Glomerular endothelial cell (primary cell): Measurements from ENCODE around the gene MROH8. TPM values are rescaled to one million over a fixed set of nuclear protein-coding genes. Genes with fewer than 3 reads are reported as not detected.

ENCODE experiments used
- DNase-seq: peaks from one replicate; pipeline ENCODE4 v3.0.0-alpha.2; 2011; ENCODE audit warnings: low read depth, low spot score; ENCODE audit errors: extremely low read depth
- total RNA-seq: library from RNA; depleted of rRNA; stranded (reverse); fragments of >200 nt; gene quantifications from 2 replicates; pipeline ENCODE4 v1.2.3, GENCODE V29; 2015

Gene MROH8
- total RNA-seq = 3.2 and 3.5 TPM in 2 replicates

DNA sequence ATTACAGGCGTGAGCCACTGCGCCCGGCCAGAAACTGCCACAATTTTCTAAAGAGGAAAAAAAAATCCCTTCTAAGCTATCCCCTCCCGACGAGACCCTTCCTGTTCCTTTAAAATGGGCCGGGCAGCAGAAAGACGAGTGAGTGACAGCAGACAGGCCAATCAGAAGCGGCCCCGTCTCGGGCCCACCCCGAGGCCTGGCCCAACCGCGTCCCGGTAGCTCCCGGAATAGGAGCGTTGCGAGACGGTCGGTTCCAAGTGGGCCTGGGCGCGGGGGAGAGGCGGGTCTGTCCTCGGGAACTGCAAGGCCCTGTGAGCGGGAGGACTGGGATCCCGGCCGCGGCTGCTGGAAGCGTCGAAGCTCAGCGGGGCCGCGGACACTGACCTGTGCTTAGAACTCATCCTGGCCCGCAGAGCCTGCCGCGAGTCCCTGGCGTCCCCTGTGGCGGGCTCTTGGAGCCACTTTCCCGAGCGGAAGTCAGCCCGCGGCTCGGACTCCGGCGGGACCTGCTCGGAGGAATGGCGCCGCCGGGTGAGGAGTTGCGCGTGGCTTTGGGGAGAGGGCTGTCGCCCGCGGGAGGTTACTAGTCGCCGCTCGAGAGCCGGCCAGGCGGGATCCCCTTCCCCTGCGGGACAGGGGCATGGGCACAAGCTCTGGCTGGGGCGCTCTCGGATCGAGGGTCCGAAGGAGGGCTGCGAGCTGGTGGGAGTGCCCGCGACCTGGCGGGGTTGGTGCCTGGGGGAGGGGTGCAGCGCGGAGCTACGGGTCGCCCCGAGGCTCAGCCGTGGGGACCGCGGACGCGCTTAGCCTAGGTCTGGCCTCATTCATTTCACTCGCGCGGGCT lies at the start of gene MROH8, which contains the start of gene RPN2:
MROH8 (minus strand) TSS at position 710 of the 844 bp plus-strand sequence.
RPN2 (plus strand) TSS at position 492 of the 844 bp plus-strand sequence; CDS start at position 519, 27 bp downstream.
- peak; percentile 73 for DNase-seq

GRCh38 chr20:37228656-37229055 lies 49.3 kb upstream of the MROH8 start:
- no peak for DNase-seq

DNA sequence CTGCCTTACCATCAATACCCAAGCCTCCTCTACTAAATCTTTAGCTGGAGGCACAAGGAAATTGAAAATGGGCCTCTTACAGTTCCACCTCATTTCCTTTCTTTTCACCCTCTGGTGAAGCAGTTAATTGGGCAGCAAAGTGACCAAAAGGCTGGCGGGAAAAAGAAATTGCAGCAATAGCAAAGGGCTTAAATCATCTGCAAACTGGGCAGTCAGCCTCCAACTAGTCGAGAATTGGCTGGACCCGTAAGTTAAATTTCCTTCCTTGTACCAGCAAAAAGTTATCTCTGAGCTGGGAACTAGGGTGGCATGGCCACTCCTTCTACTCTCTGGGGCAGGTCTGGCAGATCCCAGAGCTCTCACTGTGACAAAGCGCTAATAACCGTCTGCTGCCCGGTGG lies 48.7 kb upstream of the MROH8 start:
- DNase-seq = no peak

DNA sequence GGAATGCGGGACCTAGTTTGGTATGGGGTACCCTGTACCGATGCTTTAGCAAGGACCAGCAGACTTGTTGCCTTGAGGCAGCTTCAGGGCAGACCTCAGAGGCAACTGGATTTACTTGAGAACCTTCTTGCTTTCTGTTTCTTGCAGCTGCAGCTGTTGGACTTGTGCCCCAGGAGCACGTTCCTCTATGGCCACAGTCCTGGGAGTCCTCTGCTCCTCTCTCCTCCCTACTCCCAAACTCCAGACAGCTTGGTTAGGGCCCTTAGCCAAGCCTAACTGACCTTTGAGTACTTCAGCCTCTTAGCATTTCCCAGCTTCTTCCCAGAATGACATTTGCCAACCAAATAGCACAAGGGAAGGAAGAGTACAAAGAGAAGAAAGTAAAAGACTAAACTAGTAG lies 47.5 kb upstream of the MROH8 start:
- no peak for DNase-seq

- no peak for DNase-seq
Observed at GRCh38 chr20:37225146-37225545, 45.8 kb upstream of the MROH8 start.

- DNase-seq = no peak
Observed at GRCh38 chr20:37223053-37223452, 43.7 kb upstream of the MROH8 start.

DNA sequence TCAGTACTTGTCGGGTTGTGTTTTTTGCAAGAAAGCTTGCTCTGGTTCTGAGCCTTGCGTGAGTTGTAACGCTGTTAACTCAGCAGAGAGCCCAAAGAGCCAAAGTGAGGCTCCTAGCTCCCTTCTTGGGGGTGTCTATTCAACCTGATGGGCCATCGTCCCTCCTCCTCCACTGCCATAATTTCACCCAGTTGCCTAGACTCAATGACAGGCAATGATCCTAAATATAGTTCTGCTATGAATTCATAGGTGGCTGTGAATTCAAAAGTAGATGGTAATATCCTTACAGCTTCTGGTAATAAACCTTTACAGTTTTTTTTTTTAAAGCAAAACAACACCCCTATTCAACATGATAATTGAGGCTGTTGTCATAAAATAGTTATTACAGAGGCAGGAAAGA lies 42.7 kb upstream of the MROH8 start:
- no peak for DNase-seq

DNA sequence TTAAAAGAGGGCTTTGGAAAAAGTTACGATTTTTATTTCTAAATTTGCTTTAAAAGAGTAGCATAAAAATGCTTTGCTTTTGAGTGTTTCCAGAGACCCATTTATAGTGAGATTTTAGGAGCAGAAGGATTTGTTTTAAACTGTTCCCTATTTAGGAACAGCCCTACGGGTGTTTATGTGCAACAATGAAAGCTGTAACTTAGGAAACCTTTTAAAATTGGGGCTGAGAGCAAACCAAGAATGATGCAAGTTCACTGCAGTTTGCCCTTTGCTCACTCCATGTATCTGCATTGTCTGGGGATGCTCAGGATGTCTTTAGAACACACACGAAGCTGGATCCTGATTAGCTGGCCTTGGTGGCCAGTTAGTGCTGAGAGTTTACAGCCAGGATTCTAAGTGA lies 41.4 kb upstream of the MROH8 start:
- no peak for DNase-seq

DNA sequence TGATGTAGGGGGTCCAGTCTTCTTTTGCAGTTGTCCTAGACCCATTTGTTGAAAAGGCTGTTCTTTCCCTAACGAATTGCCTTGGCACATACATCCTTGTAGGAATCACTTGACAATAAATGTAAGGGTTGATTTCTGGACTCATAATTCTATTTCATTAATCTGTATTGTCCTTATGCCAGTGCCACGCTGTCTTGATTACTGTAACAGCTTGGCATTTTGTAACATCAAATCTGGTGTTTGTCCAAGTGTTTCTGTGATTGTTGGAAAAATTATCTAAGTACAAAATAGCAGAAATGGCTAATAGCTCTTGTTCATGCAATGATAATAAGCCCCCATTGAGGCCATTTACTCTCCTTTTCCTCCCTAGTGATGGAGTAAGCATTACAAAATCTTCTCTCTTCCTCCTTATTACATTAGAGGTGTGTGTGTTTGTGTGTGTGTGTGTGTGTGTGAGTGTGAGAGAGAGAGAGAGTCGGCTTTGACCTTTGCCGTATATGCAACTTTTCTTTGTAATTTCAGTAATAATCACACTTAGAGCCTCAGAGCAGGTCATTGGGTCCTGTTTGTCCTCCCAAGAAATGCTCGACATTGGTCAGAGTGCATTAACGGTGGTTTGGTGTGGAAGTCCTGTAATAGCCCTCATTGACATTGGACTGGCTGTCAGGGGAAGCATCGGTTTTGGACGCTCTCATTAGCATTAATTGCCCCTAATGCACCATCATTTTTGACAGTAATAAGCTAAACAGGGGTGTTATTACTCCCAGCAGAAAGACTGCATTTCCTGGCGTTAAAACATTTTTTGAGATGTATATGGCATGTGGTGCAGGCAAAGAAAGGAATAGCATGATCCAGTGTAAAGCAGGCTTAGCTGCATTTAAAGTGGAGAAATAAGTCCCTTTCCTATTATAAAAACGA lies 40.7 kb upstream of the MROH8 start:
- no peak for DNase-seq

DNA sequence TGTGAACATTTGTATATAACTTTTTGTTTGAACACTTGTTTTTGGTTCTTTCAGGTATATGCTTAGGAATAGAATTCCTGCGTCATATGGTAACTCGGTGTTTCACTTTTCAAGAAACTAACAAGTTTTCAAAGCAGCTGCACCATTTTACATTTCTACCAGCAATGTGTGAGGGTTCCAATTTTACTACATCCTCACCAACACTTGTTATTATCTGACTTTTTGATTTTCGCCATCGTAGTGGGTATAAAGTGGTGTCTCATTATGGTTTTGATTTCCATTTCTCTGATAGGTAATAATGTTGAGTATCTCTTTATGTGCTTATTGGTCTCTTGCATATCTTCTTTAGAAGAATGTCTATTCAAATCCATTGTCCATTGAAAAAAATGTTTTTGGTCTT lies 39.6 kb upstream of the MROH8 start:
- no peak for DNase-seq

DNA sequence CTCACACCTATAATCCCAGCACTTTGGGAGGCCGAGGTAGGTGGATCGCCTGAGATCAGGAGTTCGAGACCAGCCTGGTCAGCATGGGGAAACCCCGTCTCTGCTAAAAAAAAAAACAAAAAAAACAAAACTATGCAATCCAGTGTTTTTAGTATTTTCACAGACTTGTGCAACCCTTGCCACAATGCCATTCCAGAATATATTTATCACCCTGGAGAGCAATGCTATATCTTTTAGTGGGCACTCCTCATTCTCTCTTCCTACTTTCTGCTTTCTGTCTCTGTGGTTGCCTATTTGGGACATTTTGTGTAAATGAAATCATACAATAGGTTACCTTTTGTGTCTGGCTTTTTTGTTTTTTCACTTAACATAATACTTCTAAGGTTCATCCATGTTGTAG lies 39.1 kb upstream of the MROH8 start:
- DNase-seq = no peak

GRCh38 chr20:37209661-37210314 lies 30.4 kb upstream of the MROH8 start:
- DNase-seq = no peak

GRCh38 chr20:37209193-37209592 lies 29.8 kb upstream of the MROH8 start:
- DNase-seq = no peak

DNA sequence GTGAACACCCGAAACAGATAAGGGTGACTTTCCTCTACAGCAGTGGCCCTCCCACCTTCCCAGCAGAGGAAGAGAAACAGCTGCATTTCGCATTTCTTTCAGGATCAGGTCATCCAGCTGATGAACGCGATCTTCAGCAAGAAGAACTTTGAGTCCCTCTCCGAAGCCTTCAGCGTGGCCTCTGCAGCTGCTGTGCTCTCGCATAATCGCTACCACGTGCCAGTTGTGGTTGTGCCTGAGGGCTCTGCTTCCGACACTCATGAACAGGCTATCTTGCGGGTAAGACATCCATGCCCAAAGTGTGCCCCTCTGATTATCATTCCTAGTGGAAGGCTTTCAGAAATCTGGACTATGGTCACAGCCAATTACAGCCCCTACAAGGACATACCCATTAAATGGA lies 27.8 kb upstream of the MROH8 start:
- no peak for DNase-seq

DNA sequence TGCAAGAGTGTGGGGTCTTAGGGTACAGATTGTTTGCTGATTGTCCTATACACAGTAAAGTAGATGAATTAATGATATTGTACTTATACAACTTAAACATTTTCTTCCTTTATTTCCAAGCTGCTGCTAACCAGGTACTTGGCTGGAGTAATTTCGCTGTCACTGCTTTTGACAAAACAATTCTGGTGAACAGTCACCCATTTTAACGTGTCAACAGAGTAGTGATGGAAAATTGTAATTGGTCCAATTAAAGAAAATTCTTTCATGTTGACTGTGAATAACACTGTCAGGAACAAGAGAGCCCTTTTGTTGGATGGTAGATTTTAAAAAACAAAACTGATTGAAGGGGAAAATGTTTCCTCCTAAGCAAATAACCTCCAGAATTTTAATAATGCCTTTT lies 26.4 kb upstream of the MROH8 start:
- DNase-seq = no peak

GRCh38 chr20:37205130-37205529 lies 25.8 kb upstream of the MROH8 start:
- DNase-seq = no peak

GRCh38 chr20:37204056-37204455 lies 24.7 kb upstream of the MROH8 start:
- DNase-seq = no peak

- DNase-seq = no peak
Observed at GRCh38 chr20:37202267-37202943, 23.1 kb upstream of the MROH8 start.

DNA sequence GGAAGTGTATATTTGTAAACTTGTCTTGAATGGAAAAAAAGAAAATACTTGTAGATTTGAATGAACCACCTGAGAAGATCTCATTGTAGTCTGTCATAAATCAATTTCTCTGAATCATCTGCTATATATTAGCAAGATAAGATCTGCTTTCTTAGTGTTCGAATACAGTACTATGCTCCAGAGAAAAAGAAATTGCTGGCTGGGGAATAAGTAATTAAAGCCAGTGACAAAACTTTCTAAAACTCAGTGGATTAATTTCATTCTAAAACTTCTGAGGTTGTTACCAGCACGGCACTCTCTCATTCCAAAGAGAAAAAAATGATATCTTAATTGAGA lies 22.4 kb upstream of the MROH8 start:
- DNase-seq = no peak

DNA sequence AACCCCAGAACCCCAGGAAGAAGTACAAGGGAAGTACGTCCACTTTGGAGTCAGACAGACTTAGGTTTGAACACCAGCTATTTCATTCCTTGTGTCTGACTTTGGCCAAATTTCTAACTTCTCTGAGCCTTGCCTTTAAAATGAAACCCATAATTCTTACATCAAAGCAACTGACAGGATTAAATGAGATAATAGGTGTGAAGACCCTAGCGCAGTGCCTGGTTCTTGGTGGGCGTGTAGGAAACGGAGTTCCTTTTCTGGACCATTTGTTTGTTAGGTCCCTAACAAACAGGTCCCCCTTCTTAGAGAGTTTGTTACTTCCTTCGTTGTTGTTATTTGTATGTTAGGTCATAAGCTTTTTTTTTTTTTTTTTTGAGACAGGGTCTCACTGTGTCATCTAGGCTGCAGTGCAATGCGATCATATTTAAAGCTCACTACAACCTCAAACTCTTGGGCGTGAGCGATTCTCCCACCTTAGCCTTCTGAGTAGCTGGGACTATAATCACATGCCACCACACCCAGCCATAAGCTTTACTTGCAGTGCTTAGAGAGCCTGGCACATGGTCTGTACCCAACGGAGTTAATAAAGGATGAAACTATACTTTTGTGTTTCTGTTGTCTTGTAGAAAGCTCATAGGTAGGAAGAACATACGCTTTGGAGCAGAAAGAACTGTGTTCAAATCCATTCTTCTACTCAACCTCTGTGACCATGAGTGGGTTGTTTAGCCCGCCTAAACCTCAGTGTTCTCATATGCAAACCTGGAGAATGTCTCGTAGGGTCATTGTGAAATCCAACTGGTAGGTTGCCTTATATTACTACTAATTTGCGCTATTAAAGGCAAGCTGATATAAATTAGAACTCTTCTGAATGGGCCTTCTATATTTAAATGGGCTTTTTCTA lies 21.8 kb upstream of the MROH8 start:
- no peak for DNase-seq
